ENCODE results near the gene NOP16.

DNA sequence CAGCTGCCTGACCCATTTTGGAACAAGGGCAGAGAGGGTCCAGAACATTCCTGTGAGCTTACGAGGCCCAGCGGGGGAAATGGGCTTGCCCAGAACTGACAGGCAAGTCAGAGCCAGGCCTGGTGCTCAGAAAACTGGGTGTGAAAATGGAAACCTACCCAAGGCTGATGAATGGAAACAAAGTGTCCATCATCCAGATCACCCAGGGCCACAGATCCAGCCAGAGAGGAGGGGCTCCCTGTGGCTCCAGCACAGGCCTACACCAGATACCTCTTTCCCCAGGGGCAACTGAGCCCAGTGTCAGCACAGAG lies 24.8 kb upstream of the NOP16 start:
- TF ChIP-seq SP1 (IDR thresholded peaks at IDR 0.05) (no peak), FOXM1 (IDR thresholded peaks at IDR 0.05; ENCODE audit: borderline replicate concordance) (no peak), BHLHE40 (IDR thresholded peaks at IDR 0.05; ENCODE audit: borderline replicate concordance) (no peak), L3MBTL2 (conservative IDR thresholded peaks at IDR 0.05) (no peak), CTBP1 (IDR thresholded peaks at IDR 0.05; ENCODE audit: borderline replicate concordance) (no peak), SUZ12 (IDR thresholded peaks at IDR 0.05) (no peak), ELF4 (IDR thresholded peaks at IDR 0.05) (no peak), FOXK2 (IDR thresholded peaks at IDR 0.05) (no peak), NFRKB (IDR thresholded peaks at IDR 0.05) (no peak), HDGF (IDR thresholded peaks at IDR 0.05; ENCODE audit: borderline replicate concordance) (no peak)

All from HEK293T (cell line).